ENCODE results near the gene RP9.
A peak's percentile ranks its signal among the peaks of the same experiment; 100 is the strongest.

RP9 gene, protein sequence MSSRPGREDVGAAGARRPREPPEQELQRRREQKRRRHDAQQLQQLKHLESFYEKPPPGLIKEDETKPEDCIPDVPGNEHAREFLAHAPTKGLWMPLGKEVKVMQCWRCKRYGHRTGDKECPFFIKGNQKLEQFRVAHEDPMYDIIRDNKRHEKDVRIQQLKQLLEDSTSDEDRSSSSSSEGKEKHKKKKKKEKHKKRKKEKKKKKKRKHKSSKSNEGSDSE

GRCh38 chr7:33109005-33109757 lies at the start of gene RP9:
Gene RP9 (minus strand): TSS chr7:33109404. CDS start chr7:33109372, 32 bp downstream.
- DNase-seq (ENCODE audit: low read depth in 2 of 3, low spot score in 1 of 3): peak; percentile 57 to 68 (median 58)

DNA sequence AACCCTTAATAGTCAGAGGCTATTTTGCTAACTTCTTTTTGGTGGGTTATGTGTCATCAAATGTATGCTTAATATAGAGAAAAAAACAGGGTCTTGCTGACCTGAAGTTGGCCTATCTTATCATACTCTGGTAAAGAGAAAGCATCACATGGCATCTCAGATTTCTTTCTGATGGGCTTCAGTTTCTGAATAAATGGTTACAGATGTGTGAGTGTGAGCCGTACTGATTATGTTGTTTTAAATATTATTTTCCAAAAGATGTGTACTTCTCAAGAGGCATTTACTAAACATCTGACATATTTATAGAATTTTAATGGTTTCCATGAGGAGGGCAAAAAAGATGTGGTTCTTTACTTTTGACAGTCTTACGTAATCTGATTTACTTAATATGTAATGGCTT lies 48.6 kb upstream of the RP9 start:
- no peak for DNase-seq (ENCODE audit: low read depth in 2 of 3, low spot score in 1 of 3)

- no peak for DNase-seq (ENCODE audit: low read depth in 2 of 3, low spot score in 1 of 3)
Measured at GRCh38 chr7:33157311-33157710, 48.1 kb upstream of the RP9 start.

GRCh38 chr7:33156441-33156840 lies 47.2 kb upstream of the RP9 start:
- no peak for DNase-seq (ENCODE audit: low read depth in 2 of 3, low spot score in 1 of 3)

GRCh38 chr7:33155811-33156210 lies 46.6 kb upstream of the RP9 start:
- DNase-seq (ENCODE audit: low read depth in 2 of 3, low spot score in 1 of 3): no peak

GRCh38 chr7:33152087-33152486 lies 42.9 kb upstream of the RP9 start:
- DNase-seq (ENCODE audit: low read depth in 2 of 3, low spot score in 1 of 3): no peak

DNA sequence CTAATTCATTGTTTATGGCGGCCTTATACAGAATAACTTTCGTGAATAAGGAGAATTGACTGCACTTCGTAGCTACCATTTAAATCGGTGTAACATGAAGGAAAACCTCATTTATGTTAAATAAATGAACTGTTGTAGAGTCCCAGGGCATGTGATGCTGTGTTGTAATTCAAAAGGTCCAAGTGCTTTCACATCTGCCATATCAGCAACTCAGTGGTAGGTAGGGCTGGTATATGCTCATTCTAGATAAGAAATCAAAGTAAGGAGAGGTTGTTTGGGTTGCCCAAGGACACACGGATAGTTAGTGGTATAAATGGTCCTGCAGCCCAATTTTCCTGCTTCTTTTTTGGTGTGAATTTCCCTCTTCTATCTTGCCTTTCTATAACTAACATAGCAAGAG lies 36.0 kb upstream of the RP9 start:
- DNase-seq (ENCODE audit: low read depth in 2 of 3, low spot score in 1 of 3): no peak

DNA sequence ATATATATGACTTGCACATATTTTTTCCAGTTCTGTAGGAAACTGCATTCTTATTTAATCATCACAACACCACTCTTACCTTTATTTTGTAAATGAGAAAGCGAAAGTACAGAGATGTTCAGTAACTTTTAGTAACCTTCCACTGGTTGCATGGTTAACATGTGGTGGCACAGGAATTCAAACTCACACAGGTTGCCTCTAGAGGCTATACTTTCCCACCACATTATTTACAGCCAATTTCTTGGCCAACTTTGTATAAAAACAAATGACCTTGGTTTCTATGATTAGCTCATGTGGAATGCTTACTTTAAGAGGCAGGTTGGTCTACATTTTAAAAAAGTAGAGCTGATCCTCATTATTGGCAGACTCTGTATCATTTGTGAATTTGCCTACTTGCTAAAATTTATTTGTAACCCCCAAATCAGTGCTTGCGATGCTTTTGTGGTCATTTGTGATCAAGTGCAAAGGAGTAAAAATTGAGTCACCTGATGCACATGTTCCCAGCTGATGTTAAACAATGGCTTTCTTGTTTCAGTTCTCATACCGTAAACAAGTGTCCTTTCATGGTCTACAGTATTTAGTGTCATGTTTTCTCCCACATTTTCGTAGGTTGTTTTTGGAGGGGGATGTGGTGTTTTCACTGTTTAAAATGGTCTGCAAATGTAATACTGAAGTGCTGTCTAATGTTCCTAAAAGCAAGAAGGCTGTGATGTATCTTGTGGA lies 35.0 kb upstream of the RP9 start:
- DNase-seq (ENCODE audit: low read depth in 2 of 3, low spot score in 1 of 3): no peak

DNA sequence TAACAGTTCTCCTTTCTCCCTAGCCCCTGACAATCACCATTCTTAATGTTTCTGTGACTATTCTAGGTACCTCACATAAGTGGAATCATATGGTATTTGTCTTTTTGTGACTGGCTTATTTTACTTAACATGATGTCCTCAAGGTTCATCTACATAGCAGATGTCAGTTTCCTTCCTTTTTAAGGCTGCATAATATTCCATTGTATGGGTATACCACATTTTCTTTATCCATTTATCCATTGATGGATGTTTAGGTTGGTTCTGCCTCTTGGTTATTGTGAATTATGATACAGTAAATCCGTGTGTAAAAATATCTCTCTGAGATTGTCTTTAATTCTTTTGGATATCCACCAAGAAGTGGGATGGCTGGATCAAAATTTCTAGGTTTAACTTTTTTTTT lies 33.4 kb upstream of the RP9 start:
- no peak for DNase-seq (ENCODE audit: low read depth in 2 of 3, low spot score in 1 of 3)

DNA sequence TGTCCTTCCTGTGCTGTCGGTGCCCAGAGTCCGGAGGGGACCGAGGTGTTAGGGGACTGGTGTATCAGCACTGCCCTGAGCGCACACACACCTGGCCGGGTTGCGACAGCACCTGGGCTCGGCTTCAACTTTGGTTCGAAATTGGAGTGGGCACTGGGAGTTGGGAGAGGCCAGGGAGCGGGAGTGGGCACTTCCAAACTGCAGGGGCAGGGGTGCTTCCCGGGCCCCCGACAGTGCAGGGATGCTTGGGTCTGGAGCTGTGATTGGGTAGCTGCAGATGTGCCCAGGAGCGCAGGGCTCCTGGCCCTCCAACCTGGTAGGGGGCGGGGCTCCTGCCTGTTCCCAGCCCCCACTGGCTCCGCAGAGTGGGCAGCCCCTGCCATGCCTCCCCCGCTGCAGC lies 27.9 kb upstream of the RP9 start:
- no peak for DNase-seq (ENCODE audit: low read depth in 2 of 3, low spot score in 1 of 3)

GRCh38 chr7:33130184-33130583 lies 21.0 kb upstream of the RP9 start:
- DNase-seq (ENCODE audit: low read depth in 2 of 3, low spot score in 1 of 3): no peak

GRCh38 chr7:33129806-33130153 lies 20.6 kb upstream of the RP9 start:
- no peak for DNase-seq (ENCODE audit: low read depth in 2 of 3, low spot score in 1 of 3)

- DNase-seq (ENCODE audit: low read depth in 2 of 3, low spot score in 1 of 3): peak; percentile 83 to 88 (median 87)
Measured at GRCh38 chr7:33128990-33129805, 20.0 kb upstream of the RP9 start, which contains the start of gene BBS9. Gene BBS9 (plus strand): TSS chr7:33129564. CDS start chr7:33146253, 16,689 bp downstream.

- DNase-seq (ENCODE audit: low read depth in 2 of 3, low spot score in 1 of 3): no peak
Measured at GRCh38 chr7:33128631-33128989, 19.4 kb upstream of the RP9 start.

DNA sequence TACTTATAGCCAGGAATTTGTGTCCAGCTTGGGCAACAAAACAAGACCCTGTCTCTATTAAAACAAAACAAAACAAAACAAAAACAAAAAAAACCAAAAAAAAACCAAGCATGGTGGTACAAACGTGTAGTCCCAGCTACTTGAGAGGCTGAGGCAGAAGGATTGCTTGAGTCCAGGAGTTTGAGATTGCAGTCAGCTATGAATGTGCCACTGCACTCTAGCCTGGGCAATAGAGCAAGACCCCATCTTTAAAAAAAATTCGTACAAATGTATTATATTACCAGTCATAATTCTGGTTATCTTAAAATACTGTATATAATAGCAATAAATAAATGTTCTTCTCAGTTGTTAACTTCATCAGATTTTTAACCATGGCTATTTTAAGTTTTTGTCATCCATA lies 17.9 kb upstream of the RP9 start:
- DNase-seq (ENCODE audit: low read depth in 2 of 3, low spot score in 1 of 3): no peak

- no peak for DNase-seq (ENCODE audit: low read depth in 2 of 3, low spot score in 1 of 3)
Measured at GRCh38 chr7:33118383-33118782, 9.2 kb upstream of the RP9 start.

GRCh38 chr7:33114976-33115375 lies 5.8 kb upstream of the RP9 start:
- no peak for DNase-seq (ENCODE audit: low read depth in 2 of 3, low spot score in 1 of 3)

GRCh38 chr7:33111614-33112013 lies 2.4 kb upstream of the RP9 start:
- DNase-seq (ENCODE audit: low read depth in 2 of 3, low spot score in 1 of 3): no peak

DNA sequence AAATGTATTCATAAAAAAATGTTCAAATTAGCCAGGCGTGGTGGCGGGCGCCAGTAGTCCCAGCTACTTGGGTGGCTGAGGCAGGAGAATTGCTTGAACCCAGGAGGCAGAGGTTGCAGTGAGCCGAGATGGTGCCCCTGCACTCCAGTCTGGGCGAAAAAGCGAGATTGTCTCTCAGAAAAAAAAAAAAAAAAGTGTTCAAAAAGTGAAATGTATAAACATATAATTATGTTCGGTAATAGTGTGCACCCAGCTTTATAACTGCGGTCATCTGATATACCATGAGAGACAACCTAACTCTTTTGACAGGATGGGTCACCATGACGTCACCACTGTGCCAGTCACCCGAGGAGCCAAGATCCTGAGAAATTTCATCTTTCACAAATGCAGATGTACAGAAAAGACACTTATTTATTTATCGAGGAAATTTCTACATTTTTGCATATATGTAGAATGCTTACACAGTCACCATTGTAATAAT lies 594 bp upstream of the RP9 start:
- DNase-seq (ENCODE audit: low read depth in 2 of 3, low spot score in 1 of 3): no peak

- DNase-seq (ENCODE audit: low read depth in 2 of 3, low spot score in 1 of 3): peak in 1 of 3 donors; percentile 14
Measured at GRCh38 chr7:33108554-33109004, 625 bp downstream of the RP9 start.
